IPS DF 4.7 (cell line): ENCODE measurements around the gene TYW5.
"Not testable (repeated sequence)": the region's sequence is repeated elsewhere in the genome, so short reads cannot be mapped to it uniquely, and the experiment has no call there.

Source experiments
- DNase-seq: peaks from one replicate; pipeline ENCODE4 v3.0.0-alpha.2; 2013; ENCODE audit warnings: low spot score; ENCODE audit errors: extremely low read depth

Gene TYW5

GRCh38 chr2:199922856-199923255 lies 32.4 kb downstream of the TYW5 start:
- no peak for DNase-seq

GRCh38 chr2:199916980-199917379 lies 38.3 kb downstream of the TYW5 start:
- DNase-seq, result no peak

DNA sequence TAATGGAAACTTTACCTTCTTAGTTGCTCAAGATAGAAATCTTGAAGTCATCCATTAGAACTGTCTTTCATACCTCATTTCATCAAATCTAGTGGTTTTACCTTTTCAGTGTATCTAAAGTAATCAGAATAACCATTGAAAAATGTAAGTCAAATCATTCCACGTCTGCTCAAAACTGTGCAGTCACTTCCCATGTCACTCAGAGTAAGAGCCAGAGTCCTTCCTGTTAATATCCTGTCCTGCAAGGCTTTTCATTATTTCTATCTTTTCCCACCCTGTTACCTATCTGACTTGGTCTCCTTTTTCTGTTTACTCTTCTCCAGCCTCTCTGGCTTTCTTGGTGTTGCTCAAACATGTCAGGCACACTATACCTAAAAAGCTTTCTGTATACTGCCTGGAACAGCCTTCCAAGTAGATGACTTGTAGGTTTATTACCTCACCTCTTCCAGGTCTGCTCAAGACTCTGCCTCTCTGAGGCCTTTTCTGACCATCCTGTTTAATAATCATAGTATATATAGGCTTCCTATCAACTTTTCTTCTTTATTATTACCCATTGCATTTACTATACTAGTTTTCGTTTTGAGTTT lies 40.8 kb downstream of the TYW5 start:
- no peak for DNase-seq

DNA sequence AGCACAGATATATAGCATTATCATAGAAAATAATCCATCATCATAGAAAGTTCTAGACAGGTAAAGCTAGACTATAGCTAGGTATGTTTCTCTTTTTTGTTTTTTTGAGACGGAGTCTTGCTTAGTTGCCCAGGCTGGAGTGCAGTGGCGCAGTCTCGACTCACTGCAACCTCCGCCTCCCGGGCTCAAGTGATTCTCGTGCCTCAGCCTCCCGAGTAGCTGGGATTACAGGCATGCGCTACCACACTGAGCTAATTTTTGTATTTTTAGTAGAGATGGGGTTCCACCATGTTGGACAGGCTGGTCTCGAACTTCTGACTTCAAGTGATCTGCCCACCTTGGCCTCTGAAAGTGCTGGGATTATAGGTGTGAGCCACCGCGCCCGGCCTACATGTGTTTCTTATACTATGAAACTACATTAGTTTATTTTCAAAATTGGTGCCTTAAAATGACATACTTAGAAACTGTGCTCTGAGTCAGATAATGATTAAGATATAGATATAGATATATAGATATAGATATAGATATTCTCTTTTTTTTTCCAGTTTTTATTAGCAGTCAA lies 42.7 kb downstream of the TYW5 start:
- DNase-seq, result not testable (repeated sequence)

- no peak for DNase-seq
Observed at GRCh38 chr2:199911877-199912161, 43.5 kb downstream of the TYW5 start.

GRCh38 chr2:199911052-199911876 lies 44.0 kb downstream of the TYW5 start, which contains the start of gene C2orf69:
C2orf69 (plus strand) TSS chr2:199911293; CDS start chr2:199911439, 146 bp downstream.
- peak; percentile 99 for DNase-seq

GRCh38 chr2:199910338-199911051 lies 44.8 kb downstream of the TYW5 start:
- DNase-seq, result no peak

- no peak for DNase-seq
Observed at GRCh38 chr2:199907008-199907714, 48.1 kb downstream of the TYW5 start.

- DNase-seq, result no peak
Observed at GRCh38 chr2:199903111-199903510, 52.2 kb downstream of the TYW5 start.

GRCh38 chr2:199902486-199903110 lies 52.7 kb downstream of the TYW5 start:
- DNase-seq, result no peak

GRCh38 chr2:199901942-199902341 lies 53.3 kb downstream of the TYW5 start:
- no peak for DNase-seq

GRCh38 chr2:199896617-199897016 lies 58.7 kb downstream of the TYW5 start:
- DNase-seq, result no peak

DNA sequence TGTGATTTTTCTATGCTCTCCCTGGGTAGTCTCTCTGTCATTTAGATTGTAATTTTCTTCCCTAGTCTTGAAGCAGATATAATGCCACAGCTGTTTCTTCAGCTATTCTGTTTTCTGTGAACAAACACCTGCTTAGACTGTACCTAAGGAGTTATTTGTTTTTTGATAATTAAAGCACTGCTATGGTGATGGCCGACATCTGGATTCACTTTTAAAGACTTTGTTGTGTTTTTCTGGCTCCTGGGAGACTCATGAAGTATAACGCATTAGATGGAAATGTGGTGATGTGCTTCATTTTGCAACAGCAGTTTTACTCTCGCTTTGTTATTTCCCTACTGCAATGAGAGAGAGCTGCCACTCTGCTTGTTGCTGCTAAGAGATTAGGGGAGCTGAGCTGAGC lies 59.9 kb downstream of the TYW5 start:
- no peak for DNase-seq

DNA sequence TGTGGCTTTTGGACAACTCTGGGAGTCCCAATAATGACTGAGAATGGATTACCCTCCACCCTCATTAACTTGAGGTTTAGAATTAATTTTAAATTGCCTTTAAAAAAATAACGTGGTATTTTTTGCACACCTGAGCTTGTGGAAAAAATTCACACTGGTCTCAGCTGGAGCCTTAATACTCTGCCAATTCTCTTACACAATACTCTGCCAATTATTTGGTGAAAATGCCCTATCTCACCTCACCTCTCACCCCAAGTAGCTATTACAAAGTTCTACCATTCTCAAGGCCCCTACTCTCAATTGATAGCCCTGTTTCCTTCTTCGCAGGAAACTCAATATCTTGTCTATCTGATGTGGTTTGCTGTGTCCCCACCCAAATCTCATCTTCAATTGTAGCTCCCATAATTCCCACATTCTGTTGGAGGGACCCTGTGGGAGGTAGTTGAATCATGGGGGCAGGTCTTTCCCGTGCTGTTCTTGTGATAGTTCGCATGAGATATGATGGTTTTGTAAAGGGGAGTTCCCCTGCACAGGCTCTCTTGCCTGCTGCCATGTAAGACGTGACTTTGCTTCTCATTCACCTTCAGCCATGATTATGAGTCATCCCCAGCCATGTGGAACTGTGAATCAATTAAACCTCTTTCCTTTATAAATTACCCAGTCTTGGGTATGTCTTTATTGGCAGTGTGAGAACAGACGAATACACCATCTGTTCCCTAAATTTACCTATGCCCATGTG lies 71.6 kb downstream of the TYW5 start:
- no peak for DNase-seq

- no peak for DNase-seq
Observed at GRCh38 chr2:199882667-199883066, 72.6 kb downstream of the TYW5 start.
